PC-9 (cell line): ENCODE data around the gene PRICKLE3. TPM values are rescaled to one million over a fixed set of nuclear protein-coding genes. Genes with fewer than 3 reads are reported as not detected.

Source experiments
- BruUV-seq: library from RNA; stranded (reverse); fragments of 400-500 nt; replicated peaks from 2 replicates; lab custom pipeline; 2021; lab: Mats Ljungman, UMichigan
- CTCF ChIA-PET: fragments of 300-600 bp; sonication (Branson Sonifier 250); formaldehyde crosslinking; loops from one replicate; lab custom pipeline; 2022; ENCODE audit warnings: antibody characterized with exemption; lab: Charles Lee
- POLR2A ChIA-PET: fragments of 300-600 bp; sonication (Branson Sonifier 250); formaldehyde crosslinking; loops from one replicate; lab custom pipeline; 2022; ENCODE audit warnings: antibody characterized with exemption; ENCODE audit not compliant: unreplicated experiment; lab: Charles Lee
- DNase-seq, 2 experiments: peaks; one replicate each; pipeline versions ENCODE4 v3.0.0 to v3.0.0-alpha.2; 2015 to 2022; ENCODE audit warnings: mixed read lengths in 1 of 2
- H2AFZ ChIP-seq: fragments of 200-600 bp; sonication (generic); 2 replicates; pipeline ENCODE4 v1.8.1; 2017; ENCODE audit warnings: antibody characterized with exemption
- H3F3A ChIP-seq: fragments of 200-600 bp; sonication (generic); 2 replicates; pipeline ENCODE4 v1.8.1; 2017; ENCODE audit warnings: antibody characterized with exemption, mild to moderate bottlenecking, low read depth; ENCODE audit not compliant: insufficient read depth
- H3K27ac ChIP-seq: fragments of 200-600 bp; sonication (generic); 2 replicates; pipeline ENCODE4 v1.6.1; 2016; ENCODE audit warnings: mixed run types
- H3K27me3 ChIP-seq: fragments of 200-600 bp; sonication (generic); 2 replicates; pipeline ENCODE4 v1.6.1; 2016; ENCODE audit warnings: low read depth, mixed run types; ENCODE audit not compliant: insufficient read depth
- H3K36me3 ChIP-seq: fragments of 200-600 bp; sonication (generic); 2 replicates; pipeline ENCODE4 v1.6.1; 2016; ENCODE audit warnings: low read depth, mixed run types
- H3K4me1 ChIP-seq: fragments of 200-600 bp; sonication (generic); replicated peaks from 2 replicates; pipeline ENCODE4 v1.6.1; 2016; ENCODE audit warnings: mixed run types; ENCODE audit not compliant: insufficient read depth
- H3K4me2 ChIP-seq: fragments of 200-600 bp; sonication (generic); 2 replicates; pipeline ENCODE4 v1.6.1; 2017; ENCODE audit warnings: mixed run types
- H3K4me3 ChIP-seq: fragments of 200-600 bp; sonication (generic); 2 replicates; pipeline ENCODE4 v1.6.1; 2016; ENCODE audit warnings: mixed run types
- H3K79me2 ChIP-seq: fragments of 200-600 bp; sonication (generic); 2 replicates; pipeline ENCODE4 v1.6.1; 2017; ENCODE audit warnings: low read depth, mixed run types
- H3K9me2 ChIP-seq: fragments of 200-600 bp; sonication (generic); 2 replicates; pipeline ENCODE4 v1.8.1; 2017; ENCODE audit warnings: mild to moderate bottlenecking; ENCODE audit not compliant: insufficient read depth
- H3K9me3 ChIP-seq: fragments of 200-600 bp; sonication (generic); 2 replicates; pipeline ENCODE4 v1.8.1; 2016; ENCODE audit warnings: low read depth; ENCODE audit not compliant: insufficient read depth
- H4K20me1 ChIP-seq: fragments of 200-600 bp; sonication (generic); 2 replicates; pipeline ENCODE4 v1.8.1; 2017; ENCODE audit not compliant: insufficient read depth
- EZH2 ChIP-seq: fragments of 200-600 bp; sonication (generic); IDR thresholded peaks from 2 replicates; pipeline ENCODE4 v1.8.0; 2017; ENCODE audit warnings: antibody characterized with exemption, low read depth
- intact Hi-C: fragments of 100-400 bp; cut with micrococcal nuclease; formaldehyde crosslinking; loops from one replicate; pipeline ENCODE4 v1.10.0; 2022; ENCODE audit not compliant: unreplicated experiment
- total RNA-seq: library from RNA; stranded (reverse); gene quantifications from 2 replicates; pipeline ENCODE4 v1.2.3, GENCODE V29; 2021
- TF ChIP-seq, protein P1 (sequence below): fragments of 200-600 bp; sonication (generic); conservative IDR thresholded peaks from 2 replicates; pipeline ENCODE4 v1.6.1; 2017; ENCODE audit warnings: mixed run types, antibody characterized with exemption, mild to moderate bottlenecking, moderate library complexity

PRICKLE3 gene
- total RNA-seq, 1 experiment from 2014 or later = 13.5 TPM

DNA sequence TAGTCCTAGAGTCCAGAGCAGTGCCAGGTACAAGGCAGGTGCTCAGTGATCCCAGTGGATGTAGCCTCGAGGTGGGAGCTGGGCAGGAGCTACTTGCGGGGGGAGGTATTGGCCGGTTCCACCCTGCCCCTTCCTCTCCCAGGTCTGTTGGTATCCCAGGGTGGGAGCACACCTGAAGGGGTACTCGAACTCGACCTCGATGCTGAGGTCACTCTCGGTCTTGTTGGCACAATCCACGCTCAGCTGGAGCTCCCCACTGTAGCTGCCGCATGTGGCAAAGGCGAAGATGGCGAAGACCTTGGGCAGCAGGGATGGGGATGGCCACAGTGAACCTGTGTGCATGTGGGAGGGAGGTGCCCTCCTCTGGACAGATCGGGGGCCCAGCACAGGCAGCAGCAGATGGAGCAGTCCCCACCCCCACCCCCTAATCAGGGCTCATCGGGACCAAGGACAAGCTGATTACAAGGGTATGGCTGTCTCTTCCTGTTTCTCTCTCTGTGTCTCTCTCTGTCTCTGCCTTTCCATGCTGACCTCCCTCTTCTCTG is 11.4 kb upstream of the PRICKLE3 start:
- Histone ChIP-seq H3K27ac (no peak overlapping the region), H3K9me3 (no peaks in the 10 kb centered on the region), H3K79me2 (no peaks in the 10 kb centered on the region), H3K36me3 (no peaks in the 10 kb centered on the region), H3K9me2 (no peaks in the 10 kb centered on the region), H3K4me2 (no peak overlapping the region), H3F3A (no peaks in the 10 kb centered on the region), H3K4me1 (no peaks in the 10 kb centered on the region), H3K4me3 (no peak overlapping the region), H4K20me1 (no peaks in the 10 kb centered on the region), H3K27me3 (no peaks in the 10 kb centered on the region), H2AFZ (no peak overlapping the region)
- ChIA-PET POLR2A (interaction anchor here (0.7 kb wide), 1 partner anchor 28 kb away, joined by 7 read pairs; no protein-coding TSS in a partner anchor), CTCF (no interaction called here)
- no peak for DNase-seq
- intact Hi-C loops = no loop called here
- BruUV-seq = no TSS peak
- no peak for TF ChIP-seq EZH2

DNA sequence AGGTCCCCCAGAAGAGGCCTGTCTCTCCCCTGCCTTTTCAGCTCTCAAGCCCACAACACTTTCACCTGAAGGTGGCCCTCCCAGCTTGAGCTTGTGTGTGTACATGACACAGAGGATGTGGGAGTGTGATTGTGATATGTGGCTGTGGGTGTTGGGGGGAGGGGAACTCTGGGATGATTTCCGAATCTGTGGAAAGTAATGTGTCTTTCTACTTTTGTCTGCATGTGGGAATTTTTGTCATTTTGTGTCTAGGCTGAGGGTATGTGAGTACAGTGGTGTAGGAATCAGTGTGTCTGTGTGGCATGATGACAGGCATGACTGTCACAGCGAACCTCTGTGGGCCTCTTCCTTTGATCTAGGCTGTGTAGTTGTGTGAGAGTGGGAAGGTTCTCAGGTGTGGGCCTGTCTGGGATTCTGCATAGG is 7.4 kb upstream of the PRICKLE3 start:
- no peaks in the 10 kb centered on the region for H3K36me3 ChIP-seq
- no TSS peak for BruUV-seq
- intact Hi-C loops = no loop called here
- no peaks in the 10 kb centered on the region for H3K9me2 ChIP-seq
- H3K27ac ChIP-seq = no peak overlapping the region
- no peaks in the 10 kb centered on the region for H4K20me1 ChIP-seq
- DNase-seq = no peak
- TF ChIP-seq, protein P1, sequence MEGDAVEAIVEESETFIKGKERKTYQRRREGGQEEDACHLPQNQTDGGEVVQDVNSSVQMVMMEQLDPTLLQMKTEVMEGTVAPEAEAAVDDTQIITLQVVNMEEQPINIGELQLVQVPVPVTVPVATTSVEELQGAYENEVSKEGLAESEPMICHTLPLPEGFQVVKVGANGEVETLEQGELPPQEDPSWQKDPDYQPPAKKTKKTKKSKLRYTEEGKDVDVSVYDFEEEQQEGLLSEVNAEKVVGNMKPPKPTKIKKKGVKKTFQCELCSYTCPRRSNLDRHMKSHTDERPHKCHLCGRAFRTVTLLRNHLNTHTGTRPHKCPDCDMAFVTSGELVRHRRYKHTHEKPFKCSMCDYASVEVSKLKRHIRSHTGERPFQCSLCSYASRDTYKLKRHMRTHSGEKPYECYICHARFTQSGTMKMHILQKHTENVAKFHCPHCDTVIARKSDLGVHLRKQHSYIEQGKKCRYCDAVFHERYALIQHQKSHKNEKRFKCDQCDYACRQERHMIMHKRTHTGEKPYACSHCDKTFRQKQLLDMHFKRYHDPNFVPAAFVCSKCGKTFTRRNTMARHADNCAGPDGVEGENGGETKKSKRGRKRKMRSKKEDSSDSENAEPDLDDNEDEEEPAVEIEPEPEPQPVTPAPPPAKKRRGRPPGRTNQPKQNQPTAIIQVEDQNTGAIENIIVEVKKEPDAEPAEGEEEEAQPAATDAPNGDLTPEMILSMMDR = no peak
- no peak for TF ChIP-seq EZH2
- POLR2A ChIA-PET = no interaction called here
- H3K9me3 ChIP-seq = no peaks in the 10 kb centered on the region
- no peak overlapping the region for H2AFZ ChIP-seq
- no peaks in the 10 kb centered on the region for H3K4me1 ChIP-seq
- no peaks in the 10 kb centered on the region for H3K27me3 ChIP-seq
- CTCF ChIA-PET = no interaction called here
- H3K4me3 ChIP-seq = no peak overlapping the region
- no peaks in the 10 kb centered on the region for H3F3A ChIP-seq
- H3K79me2 ChIP-seq = no peaks in the 10 kb centered on the region
- no peak overlapping the region for H3K4me2 ChIP-seq

DNA sequence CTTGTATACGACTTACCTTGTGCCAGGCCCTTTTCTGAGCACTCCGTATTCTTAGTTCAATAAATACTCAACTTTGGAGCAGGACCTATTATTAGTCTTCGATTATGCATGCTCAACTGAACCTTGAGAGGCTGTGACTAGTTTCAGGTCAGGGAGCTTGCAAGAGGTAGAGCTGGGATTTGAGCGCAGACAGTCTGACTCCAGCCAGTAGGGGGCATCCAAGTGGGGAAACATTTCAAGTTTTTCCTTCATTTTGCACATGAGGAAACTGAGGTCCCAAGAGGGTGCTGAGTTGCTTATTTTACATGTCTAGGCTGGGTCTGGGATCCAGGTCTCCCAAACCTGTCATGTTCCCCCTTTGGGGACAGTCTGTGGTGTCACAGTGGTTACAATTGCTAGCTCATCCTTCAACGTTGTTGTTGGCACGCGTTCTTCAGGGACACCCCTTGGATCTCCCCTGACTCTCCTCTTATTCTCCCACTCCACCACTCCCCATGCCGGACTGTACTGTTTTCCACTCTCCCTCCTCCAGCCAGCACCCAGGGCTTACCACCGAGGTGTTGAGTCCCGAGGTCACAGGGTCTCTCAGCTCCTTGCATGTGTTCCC is 6.7 kb upstream of the PRICKLE3 start:
- Histone ChIP-seq H3F3A (no peaks in the 10 kb centered on the region), H3K4me1 (no peaks in the 10 kb centered on the region), H4K20me1 (no peaks in the 10 kb centered on the region), H3K79me2 (no peaks in the 10 kb centered on the region), H2AFZ (no peak overlapping the region), H3K4me2 (no peak overlapping the region), H3K9me2 (no peaks in the 10 kb centered on the region), H3K36me3 (no peaks in the 10 kb centered on the region), H3K4me3 (no peak overlapping the region), H3K27ac (no peak overlapping the region), H3K9me3 (no peaks in the 10 kb centered on the region), H3K27me3 (no peaks in the 10 kb centered on the region)
- intact Hi-C loops = no loop called here
- ChIA-PET POLR2A (interaction anchor here (0.5 to 0.6 kb wide), 3 partner anchors 26 to 235 kb away, joined by 3 to 4 read pairs (median 4); no protein-coding TSS in a partner anchor), CTCF (interaction anchor here (0.5 to 0.7 kb wide), 3 partner anchors 26 to 704 kb away, joined by 3 to 6 read pairs (median 3); no protein-coding TSS in a partner anchor)
- peak in 1 of 2 experiments; percentile 40 for DNase-seq
- TF ChIP-seq, protein P1 = peak; percentile 54
- no peak for TF ChIP-seq EZH2
- BruUV-seq = no TSS peak
